Upper lobe of left lung (tissue), 6 donors: ENCODE measurements around the gene KLF15. TPM values are rescaled to one million over a fixed set of nuclear protein-coding genes. Genes with fewer than 3 reads are reported as not detected.

Experiments
- ATAC-seq, 2 donors: fragments of 200-7000 bp; cut with Tn5 transposase; one replicate each; pipeline ENCODE4 v1.9.1; 2022; ENCODE audit warnings: mild to moderate bottlenecking in 2 of 2, moderate library complexity in 2 of 2; ENCODE audit not compliant: low FRiP score in 2 of 2
- DNase-seq, 2 donors: peaks; one replicate each; pipeline ENCODE4 v3.0.0-alpha.2; 2019 to 2020
- H3K27ac ChIP-seq, 4 donors: fragments of 200-600 bp; sonication (generic); one replicate each; pipeline ENCODE4 v1.5.1; 2016 to 2019
- H3K27me3 ChIP-seq, 4 donors: fragments of 200-600 bp; sonication (generic); one replicate each; pipeline ENCODE4 v1.5.1; 2017 to 2019
- H3K36me3 ChIP-seq, 4 donors: fragments of 200-600 bp; sonication (generic); one replicate each; pipeline ENCODE4 v1.5.1; 2016 to 2019
- H3K4me1 ChIP-seq, 4 donors: fragments of 200-600 bp; sonication (generic); one replicate each; pipeline ENCODE4 v1.5.1; 2018 to 2019
- H3K4me3 ChIP-seq, 4 donors: fragments of 200-600 bp; sonication (generic); one replicate each; pipeline ENCODE4 v1.5.1; 2017 to 2019; ENCODE audit warnings: mild to moderate bottlenecking in 2 of 4, moderate library complexity in 1 of 4
- H3K9me3 ChIP-seq, 4 donors: fragments of 200-600 bp; sonication (generic); one replicate each; pipeline ENCODE4 v1.5.1; 2018 to 2019
- EP300 ChIP-seq, 4 donors: sonication (generic); formaldehyde crosslinking; IDR thresholded peaks; one replicate each; pipeline ENCODE4 v1.5.1; 2017; ENCODE audit warnings: antibody characterized with exemption in 4 of 4, control low read depth in 2 of 4
- POLR2A ChIP-seq, 4 donors: fragments of 450-650 bp; IDR thresholded peaks; one replicate each; pipeline ENCODE4 v1.5.1; 2016 to 2017; ENCODE audit warnings: antibody characterized with exemption in 4 of 4, mild to moderate bottlenecking in 2 of 4
- POLR2AphosphoS5 ChIP-seq, 2 donors: sonication (generic); formaldehyde crosslinking; IDR thresholded peaks; one replicate each; pipeline ENCODE4 v1.5.1; 2017; ENCODE audit warnings: antibody characterized with exemption in 2 of 2
- WGBS, 2 donors: methylation state at CpG; one replicate each; pipeline ENCODE4 v1.1.5; 2017 to 2018; 5-methylcytosine and 5-hydroxymethylcytosine counted together
- total RNA-seq, 6 donors: library from RNA; depleted of rRNA in 4 of 6; stranded (reverse); fragments of >200 nt in 4 of 6; gene quantifications; one replicate each; pipeline versions ENCODE4 v1.1.0 to v1.2.1, GENCODE V29; 2016 to 2021
- TF ChIP-seq, protein P1 (sequence below), 6 experiments: fragments of 450-650 bp in 4 of 6; fragments of 200-600 bp in 2 of 6; sonication (generic) in 2 of 6; IDR thresholded peaks; one replicate each; pipeline ENCODE4 v1.5.1; 2016 to 2019; ENCODE audit warnings: antibody characterized with exemption in 6 of 6
- donor health status: DM: no; HTN: no; CAD: no; lungs with moderate emphysema.
- donor health status: DM: no; HTN: yes; CAD: no; lungs with severe emphysema.

KLF15 gene
- total RNA-seq, 6 donors from 2014 or later: 21.6 to 52.4 (median 38.3) TPM

DNA sequence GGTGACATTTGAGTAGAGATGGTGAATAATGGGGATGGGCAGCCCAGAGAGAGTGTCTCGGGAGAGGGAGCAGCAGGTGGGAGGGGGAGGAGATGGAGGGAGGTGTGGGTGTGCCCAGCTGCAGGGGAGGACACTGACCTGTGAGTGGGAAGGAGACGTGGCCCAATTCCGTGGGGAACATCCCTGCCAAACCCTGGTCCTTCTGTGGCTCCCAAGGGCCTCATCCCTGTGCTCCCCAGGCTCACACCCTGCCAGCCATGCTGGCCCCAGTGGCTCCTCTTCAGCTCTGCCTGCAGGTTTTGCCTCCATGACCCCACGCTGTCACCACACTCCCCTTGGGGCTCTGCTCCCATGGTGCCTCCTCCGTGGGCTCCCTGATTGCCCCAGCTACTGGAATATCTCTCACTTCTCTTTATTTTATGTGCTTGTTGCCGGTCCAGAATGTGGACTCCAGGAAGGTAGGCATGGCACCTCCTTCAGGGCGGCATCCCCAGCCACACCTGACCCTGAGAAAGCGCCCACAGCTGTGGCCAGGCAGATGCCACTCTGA lies 44.5 kb upstream of the KLF15 start:
- TF ChIP-seq, protein P1, sequence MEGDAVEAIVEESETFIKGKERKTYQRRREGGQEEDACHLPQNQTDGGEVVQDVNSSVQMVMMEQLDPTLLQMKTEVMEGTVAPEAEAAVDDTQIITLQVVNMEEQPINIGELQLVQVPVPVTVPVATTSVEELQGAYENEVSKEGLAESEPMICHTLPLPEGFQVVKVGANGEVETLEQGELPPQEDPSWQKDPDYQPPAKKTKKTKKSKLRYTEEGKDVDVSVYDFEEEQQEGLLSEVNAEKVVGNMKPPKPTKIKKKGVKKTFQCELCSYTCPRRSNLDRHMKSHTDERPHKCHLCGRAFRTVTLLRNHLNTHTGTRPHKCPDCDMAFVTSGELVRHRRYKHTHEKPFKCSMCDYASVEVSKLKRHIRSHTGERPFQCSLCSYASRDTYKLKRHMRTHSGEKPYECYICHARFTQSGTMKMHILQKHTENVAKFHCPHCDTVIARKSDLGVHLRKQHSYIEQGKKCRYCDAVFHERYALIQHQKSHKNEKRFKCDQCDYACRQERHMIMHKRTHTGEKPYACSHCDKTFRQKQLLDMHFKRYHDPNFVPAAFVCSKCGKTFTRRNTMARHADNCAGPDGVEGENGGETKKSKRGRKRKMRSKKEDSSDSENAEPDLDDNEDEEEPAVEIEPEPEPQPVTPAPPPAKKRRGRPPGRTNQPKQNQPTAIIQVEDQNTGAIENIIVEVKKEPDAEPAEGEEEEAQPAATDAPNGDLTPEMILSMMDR (IDR thresholded peaks at IDR 0.05): no peak
- no peak for TF ChIP-seq POLR2AphosphoS5 (IDR thresholded peaks at IDR 0.05)
- TF ChIP-seq POLR2A (IDR thresholded peaks at IDR 0.05): no peak
- no peak for TF ChIP-seq EP300 (IDR thresholded peaks at IDR 0.05)
- Histone ChIP-seq H3K9me3 (no peaks in the 10 kb centered on the region), H3K4me1 (no peaks in the 10 kb centered on the region), H3K27ac (no peak overlapping the region), H3K36me3 (no peaks in the 10 kb centered on the region), H3K4me3 (no peak overlapping the region), H3K27me3 (no peaks in the 10 kb centered on the region)
- ATAC-seq (no peak), DNase-seq (no peak)
- 74 to 77% methylated on average over 8 of the region's 8 CpGs for WGBS, 2 donors

- TF ChIP-seq, protein P1 (IDR thresholded peaks at IDR 0.05): no peak
- no peak for TF ChIP-seq EP300 (IDR thresholded peaks at IDR 0.05)
- no peak for TF ChIP-seq POLR2A (IDR thresholded peaks at IDR 0.05)
- TF ChIP-seq POLR2AphosphoS5 (IDR thresholded peaks at IDR 0.05): no peak
- WGBS, 2 donors: 85 to 97% methylated on average over 3 to 4 of the region's 4 CpGs
- DNase-seq (no peak), ATAC-seq (no peak)
- Histone ChIP-seq H3K36me3 (no peaks in the 10 kb centered on the region), H3K4me3 (no peak overlapping the region), H3K9me3 (no peaks in the 10 kb centered on the region), H3K27me3 (peaks cover 0 to 4% (median under 1%) of the 10 kb centered on the region in 4 donors), H3K27ac (no peak overlapping the region), H3K4me1 (peaks cover 0 to 4% (median 3%) of the 10 kb centered on the region in 4 donors)
Measured at GRCh38 chr3:126399756-126400155, 42.5 kb upstream of the KLF15 start.

GRCh38 chr3:126399351-126399735 lies 42.1 kb upstream of the KLF15 start:
- Histone ChIP-seq H3K27me3 (peaks cover 0 to 8% (median 3%) of the 10 kb centered on the region in 4 donors), H3K4me3 (no peak overlapping the region), H3K4me1 (peaks cover 0 to 8% (median 5%) of the 10 kb centered on the region in 4 donors), H3K9me3 (no peaks in the 10 kb centered on the region), H3K36me3 (no peaks in the 10 kb centered on the region), H3K27ac (no peak overlapping the region)
- WGBS, 2 donors: 50 to 80% methylated on average over 1 of the region's 1 CpG
- ATAC-seq (peak in 1 of 2 donors; percentile 57), DNase-seq (no peak)
- TF ChIP-seq POLR2A (IDR thresholded peaks at IDR 0.05): no peak
- no peak for TF ChIP-seq POLR2AphosphoS5 (IDR thresholded peaks at IDR 0.05)
- TF ChIP-seq, protein P1 (IDR thresholded peaks at IDR 0.05): no peak
- TF ChIP-seq EP300 (IDR thresholded peaks at IDR 0.05): no peak

GRCh38 chr3:126398423-126399350 lies 41.5 kb upstream of the KLF15 start:
- TF ChIP-seq EP300 (IDR thresholded peaks at IDR 0.05) (no peak), POLR2AphosphoS5 (IDR thresholded peaks at IDR 0.05) (no peak), POLR2A (IDR thresholded peaks at IDR 0.05) (no peak)
- TF ChIP-seq, protein P1 (IDR thresholded peaks at IDR 0.05): no peak
- 94 to 95% methylated on average over 10 to 14 of the region's 14 CpGs for WGBS, 2 donors

More at GRCh38 chr3:126398423-126399350, 41.5 kb upstream of the KLF15 start:
- Histone ChIP-seq H3K4me1 (peaks cover 0 to 8% (median 5%) of the 10 kb centered on the region in 4 donors), H3K4me3 (no peak overlapping the region), H3K9me3 (no peaks in the 10 kb centered on the region), H3K27me3 (peaks cover 0 to 8% (median 3%) of the 10 kb centered on the region in 4 donors), H3K36me3 (no peaks in the 10 kb centered on the region), H3K27ac (no peak overlapping the region)
- DNase-seq: no peak
- ATAC-seq: no peak
